GM18505 (cell line): ENCODE measurements around the gene TRIOBP.

Experiments used
- ATAC-seq: cut with Tn5 transposase; IDR thresholded peaks from one replicate; pipeline ENCODE4 v1.9.1; 2021; ENCODE audit not compliant: unreplicated experiment
- POLR2A ChIP-seq: IDR thresholded peaks from 4 replicates; pipeline ENCODE4 v1.6.1; 2011; ENCODE audit warnings: borderline replicate concordance; ENCODE audit not compliant: insufficient read depth, insufficient read length; ENCODE audit errors: extremely low read depth

The TRIOBP gene

DNA sequence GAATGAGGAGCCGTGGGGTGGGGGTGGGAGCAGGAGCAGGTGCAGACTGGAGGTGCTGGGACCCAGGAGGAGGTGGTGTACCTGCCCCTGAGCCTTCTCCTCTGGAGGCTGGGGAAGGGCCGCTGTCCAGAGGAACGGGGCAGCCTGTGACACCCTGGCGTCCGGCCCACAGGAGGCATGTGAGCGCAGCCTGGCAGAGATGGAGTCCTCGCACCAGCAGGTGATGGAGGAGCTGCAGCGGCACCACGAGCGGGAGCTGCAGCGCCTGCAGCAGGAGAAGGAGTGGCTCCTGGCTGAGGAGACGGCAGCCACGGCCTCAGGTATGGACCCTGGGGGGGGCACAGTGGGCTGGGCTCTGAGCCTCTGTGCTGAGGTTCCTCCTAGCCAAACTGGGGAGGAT, 68.7 kb downstream of the TRIOBP start:
- no peak for ATAC-seq
- no peak for TF ChIP-seq POLR2A

DNA sequence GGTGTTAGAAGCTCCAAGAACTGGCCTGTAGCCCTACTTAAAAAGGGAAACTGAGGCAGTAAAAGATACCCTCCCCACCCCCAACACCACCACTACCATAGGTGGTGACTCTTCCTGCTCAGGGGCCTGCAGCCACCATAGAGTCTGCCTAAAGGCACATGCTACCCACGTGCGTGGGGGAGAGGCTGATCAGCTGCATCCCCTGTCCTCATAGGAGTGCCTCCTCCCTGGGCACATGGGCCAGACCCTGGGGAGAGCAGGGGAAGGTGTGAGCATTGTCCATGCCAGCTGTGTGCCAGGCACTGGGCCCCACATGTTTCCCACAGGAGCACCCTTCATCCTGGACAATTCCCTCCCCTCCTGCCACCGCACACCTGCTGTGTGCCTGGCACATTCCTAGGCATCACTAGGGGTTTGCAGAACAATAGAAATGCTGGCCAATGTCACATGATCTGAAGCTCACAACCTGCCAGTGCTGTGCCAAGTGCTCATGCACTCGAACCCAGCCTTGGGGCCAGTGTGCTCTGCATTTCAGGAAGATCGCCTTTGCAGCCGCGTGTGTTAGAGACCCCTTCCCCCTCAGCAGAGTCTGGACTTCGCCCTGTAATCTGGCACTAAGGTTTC, 69.2 kb downstream of the TRIOBP start:
- no peak for TF ChIP-seq POLR2A
- no peak for ATAC-seq

GRCh38 chr22:37768273-37768672, 71.4 kb downstream of the TRIOBP start:
- TF ChIP-seq POLR2A: no peak

GRCh38 chr22:37769056-37769455, 72.2 kb downstream of the TRIOBP start:
- no peak for TF ChIP-seq POLR2A
- ATAC-seq: no peak

More at GRCh38 chr22:37768273-37768672, 71.4 kb downstream of the TRIOBP start:
- no peak for ATAC-seq

DNA sequence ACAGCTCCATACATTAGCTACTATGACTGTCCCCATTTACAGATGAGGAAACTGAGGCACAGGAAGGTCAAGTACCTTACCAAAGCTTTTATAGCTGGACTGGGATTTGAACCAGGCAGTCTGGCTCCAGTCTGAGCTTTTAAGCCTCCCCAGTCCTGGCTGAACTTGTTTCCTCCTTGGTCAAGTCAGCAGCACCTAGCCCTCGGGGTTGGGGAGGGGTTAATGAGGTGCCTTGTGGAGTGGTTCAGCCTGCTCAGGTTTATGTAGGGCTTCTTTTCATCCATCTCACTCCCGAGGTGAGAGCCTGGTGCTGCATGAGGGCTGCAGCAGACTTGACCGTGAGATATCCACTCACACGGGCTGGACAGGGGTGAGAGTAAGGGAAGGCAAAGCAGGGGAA, 74.2 kb downstream of the TRIOBP start:
- TF ChIP-seq POLR2A: no peak
- ATAC-seq: no peak

- TF ChIP-seq POLR2A: no peak
- ATAC-seq: no peak
These were observed 75.0 kb downstream of the TRIOBP start for GRCh38 chr22:37771702-37772427.

GRCh38 chr22:37774728-37775127, 77.9 kb downstream of the TRIOBP start:
- TF ChIP-seq POLR2A: no peak
- ATAC-seq: no peak

GRCh38 chr22:37775785-37776638, 79.2 kb downstream of the TRIOBP start:
- TF ChIP-seq POLR2A: no peak
- ATAC-seq: no peak

- no peak for TF ChIP-seq POLR2A
- no peak for ATAC-seq
These were observed 79.8 kb downstream of the TRIOBP start for GRCh38 chr22:37776639-37777005.

DNA sequence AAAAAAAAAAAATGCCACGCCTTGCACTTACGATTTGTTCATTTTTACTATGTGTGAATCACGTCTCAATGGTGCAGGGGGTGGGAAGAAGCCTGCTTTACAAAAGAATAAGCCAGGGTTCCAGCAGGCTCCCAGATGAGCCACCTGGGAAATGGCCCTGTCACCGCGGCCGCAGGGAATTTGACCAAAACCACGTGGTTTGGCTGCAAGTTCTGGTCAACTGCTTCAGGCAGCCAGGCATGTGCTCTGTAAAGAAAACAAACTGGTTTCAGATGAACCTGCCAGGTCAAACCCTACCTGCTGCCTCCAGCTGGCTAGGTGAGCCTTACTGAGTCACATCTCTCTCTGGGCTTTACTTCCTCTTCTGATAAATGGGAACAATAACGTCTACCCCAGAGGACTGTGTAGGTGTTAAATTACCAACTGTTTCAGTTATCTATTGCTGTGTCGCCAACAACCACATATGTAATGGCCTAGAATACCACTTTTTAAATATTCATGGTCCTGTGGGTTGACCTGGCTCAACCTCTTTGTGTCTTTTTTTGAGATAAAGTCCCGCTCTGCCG, 80.4 kb downstream of the TRIOBP start:
- ATAC-seq: no peak

DNA sequence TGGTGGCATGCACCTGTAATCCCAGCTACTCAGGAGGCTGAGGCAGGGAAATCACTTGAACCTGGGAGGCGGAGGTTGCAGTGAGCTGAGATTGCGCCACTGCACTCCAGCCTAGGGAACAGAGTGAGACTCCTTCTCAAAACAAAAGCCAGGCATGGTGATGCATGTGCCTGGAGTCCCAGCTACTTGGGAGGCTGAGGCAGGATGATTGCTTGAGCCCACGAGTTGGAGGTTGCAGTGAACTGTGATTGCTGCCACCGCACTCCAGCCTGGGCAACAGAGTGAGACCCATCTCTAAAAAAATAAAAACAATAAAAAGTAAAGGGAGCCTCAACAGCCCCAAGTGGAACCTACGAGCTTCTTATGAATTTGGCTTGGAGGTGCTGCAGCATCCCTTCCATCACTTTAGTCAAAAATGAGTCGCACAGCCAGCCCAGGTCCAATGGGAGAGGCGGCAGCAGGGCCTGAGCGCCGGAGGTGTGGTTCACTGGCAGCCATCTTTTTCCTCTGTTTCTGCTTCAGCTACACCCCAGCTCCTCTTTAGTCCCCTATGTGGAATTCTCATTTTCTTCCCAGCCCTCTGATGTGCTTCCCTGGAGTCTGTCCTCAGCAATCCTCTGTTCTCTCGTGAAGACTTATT, 81.6 kb downstream of the TRIOBP start:
- ATAC-seq: no peak
- TF ChIP-seq POLR2A: no peak

More for the DNA sequence above, 80.4 kb downstream of the TRIOBP start:
- no peak for TF ChIP-seq POLR2A

- no peak for ATAC-seq
- TF ChIP-seq POLR2A: no peak
These were observed 84.7 kb downstream of the TRIOBP start for GRCh38 chr22:37781434-37782059.
